Fibroblast of skin of abdomen (primary cell): Measurements from ENCODE around the gene IFNG-AS1. TPM values are rescaled to one million over a fixed set of nuclear protein-coding genes. Genes with fewer than 3 reads are reported as not detected.
A peak's percentile ranks its signal among the peaks of the same experiment; 100 is the strongest.

Experiments
- DNase-seq: peaks from one replicate; pipeline ENCODE4 v3.0.0-alpha.2; 2013
- polyA plus RNA-seq, 2 experiments: library from polyadenylated mRNA; unstranded; fragments of 120-200 nt; gene quantifications; one replicate each; pipeline ENCODE4 v1.2.1, GENCODE V29; 2013; ENCODE audit not compliant: insufficient read length in 2 of 2

IFNG-AS1 gene
- polyA plus RNA-seq (2013, experiment 1 of 2; ENCODE audit: insufficient read length) = not detected
- polyA plus RNA-seq (2013, experiment 2 of 2; ENCODE audit: insufficient read length) = not detected

GRCh38 chr12:67989184-67989920 is at the start of gene IFNG-AS1:
TSS of gene IFNG-AS1 (plus strand) at chr12:67989447.
- DNase-seq = no peak

DNA sequence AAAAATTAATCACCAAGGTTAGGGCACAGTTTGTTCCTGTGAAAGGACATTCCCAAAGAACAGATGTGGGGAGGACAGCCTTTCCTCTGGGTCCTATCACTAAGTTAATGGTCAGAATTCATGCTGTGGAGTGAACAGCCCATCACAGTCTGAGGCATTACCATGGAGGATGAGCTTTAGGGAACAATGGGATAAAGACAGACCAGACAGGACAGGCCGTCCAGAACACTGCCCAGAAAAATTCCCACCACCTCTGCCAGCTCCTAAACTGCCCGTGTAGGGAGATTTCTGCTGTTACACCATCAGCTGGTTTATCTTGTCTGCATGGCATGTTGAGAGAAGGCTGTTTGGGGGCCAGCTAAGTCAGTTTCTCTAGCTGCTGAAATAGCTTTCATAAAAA is 49.6 kb upstream of the IFNG-AS1 start:
- no peak for DNase-seq

DNA sequence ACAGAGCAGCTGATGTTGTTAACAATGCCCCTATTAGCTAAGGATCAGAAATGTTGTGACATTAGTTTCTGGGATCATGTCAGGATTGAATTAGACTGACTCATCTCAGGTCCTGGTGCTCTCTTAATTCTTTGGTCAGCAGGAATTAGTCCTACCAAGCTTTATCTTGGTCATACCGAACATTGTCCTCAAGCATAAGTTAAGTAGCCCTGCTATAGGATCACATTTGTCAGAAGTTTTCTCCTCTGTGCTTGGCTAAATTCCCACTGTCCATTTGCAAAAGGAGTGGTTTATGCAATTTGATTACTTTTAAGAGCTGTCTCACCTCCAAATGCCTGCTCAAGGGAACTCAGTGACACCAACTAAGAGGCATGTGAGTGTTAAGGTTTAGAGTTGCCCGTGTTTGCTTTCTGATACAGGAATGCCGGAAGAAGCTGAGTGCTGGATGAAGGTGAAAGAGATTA is 48.4 kb upstream of the IFNG-AS1 start:
- DNase-seq = peak; percentile 47

- no peak for DNase-seq
These were observed 46.5 kb upstream of the IFNG-AS1 start for GRCh38 chr12:67942724-67943123.

DNA sequence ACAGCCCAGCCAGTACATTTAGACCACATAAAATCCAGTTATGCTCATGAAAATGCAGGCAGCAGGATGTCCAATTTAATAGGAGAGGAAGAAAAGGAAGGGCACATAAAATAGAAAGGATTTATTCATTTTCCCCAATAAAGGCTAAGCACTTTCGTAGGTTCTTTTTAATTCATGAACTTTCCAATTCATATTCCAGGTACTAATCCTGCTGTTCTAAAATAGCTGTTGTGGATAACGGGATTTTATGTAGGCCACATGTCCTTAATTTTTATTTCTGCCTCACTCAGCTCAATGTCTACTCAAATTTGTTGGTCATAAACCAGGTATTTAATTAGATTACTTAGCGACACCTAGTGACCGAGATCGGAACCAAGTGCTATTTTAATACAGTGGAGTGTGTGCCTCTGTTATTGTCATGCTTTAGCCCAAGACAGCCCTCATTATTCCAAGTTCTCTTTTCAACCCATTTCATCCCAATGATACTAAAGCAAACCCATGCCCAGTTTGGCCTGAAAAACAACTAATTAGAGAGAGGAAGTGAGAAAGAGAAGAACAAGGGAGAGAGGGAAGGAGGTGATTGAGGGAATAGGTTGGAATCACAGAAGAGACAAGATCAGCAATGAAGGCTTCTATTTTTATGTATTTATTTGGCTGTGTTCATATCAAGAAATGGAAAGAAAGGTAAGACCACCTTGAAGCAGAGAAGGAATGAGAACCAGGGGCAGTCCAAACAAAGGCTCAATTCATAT is 45.9 kb upstream of the IFNG-AS1 start:
- DNase-seq = peak; percentile 73

GRCh38 chr12:67944093-67944492 is 45.2 kb upstream of the IFNG-AS1 start:
- no peak for DNase-seq

- DNase-seq = no peak
These were observed 36.5 kb upstream of the IFNG-AS1 start for GRCh38 chr12:67952787-67953186.

DNA sequence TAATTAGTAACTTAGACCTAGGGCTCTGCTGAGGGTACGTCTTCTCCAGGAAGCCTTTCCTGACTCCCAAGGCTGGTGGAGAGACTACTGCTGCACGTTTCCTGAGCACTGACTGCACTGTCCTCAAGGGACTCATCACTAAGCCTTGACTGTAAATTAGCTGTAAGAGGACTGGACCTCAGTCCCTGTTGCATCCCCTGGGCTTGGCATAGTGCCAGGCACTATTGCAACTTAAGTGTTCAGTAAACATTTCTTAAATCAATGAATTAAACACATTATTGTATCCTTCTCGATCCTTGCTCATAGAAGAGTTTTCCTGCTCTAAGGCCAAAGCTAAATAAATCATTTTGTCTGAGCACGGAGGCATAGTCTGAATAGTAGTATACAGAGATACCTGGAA is 31.9 kb upstream of the IFNG-AS1 start:
- DNase-seq = no peak

- no peak for DNase-seq
These were observed 31.1 kb upstream of the IFNG-AS1 start for GRCh38 chr12:67958187-67958586.

- peak; percentile 19 for DNase-seq
These were observed 24.8 kb upstream of the IFNG-AS1 start for GRCh38 chr12:67964456-67964855.

- DNase-seq = no peak
These were observed 22.7 kb upstream of the IFNG-AS1 start for GRCh38 chr12:67966560-67966959.

GRCh38 chr12:67968321-67968720 is 20.9 kb upstream of the IFNG-AS1 start:
- DNase-seq = no peak

GRCh38 chr12:67968725-67969124 is 20.5 kb upstream of the IFNG-AS1 start:
- DNase-seq = no peak

DNA sequence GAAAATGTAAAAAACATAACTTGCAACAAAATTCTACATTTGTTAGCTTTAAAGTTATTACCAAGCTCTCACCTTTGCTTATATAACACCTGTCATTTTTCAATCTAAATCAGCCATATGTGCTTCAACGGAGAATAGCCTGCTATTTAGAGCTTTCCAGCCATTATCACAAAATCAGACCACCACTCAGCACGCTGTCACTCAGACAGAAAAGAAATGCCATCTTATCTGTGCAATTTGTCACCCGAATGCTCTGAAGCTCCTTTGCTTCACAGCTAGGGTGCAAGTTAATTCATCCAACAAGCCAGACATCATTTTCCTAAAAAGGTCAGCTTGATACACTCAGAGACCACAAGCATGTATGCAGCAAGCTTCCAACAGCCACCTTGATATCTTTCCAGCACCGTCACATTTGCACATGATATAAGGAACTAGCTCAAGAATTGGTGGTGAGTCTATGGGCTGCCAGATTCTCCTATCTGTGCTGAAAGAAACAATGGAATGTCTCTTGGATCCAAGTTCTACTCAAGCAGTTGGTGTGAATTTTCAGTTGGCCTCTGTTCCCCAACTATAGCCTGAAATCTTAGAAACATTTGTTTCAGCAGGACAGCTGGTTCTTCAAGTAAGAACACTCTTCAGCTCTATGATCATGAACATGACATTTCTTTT is 20.0 kb upstream of the IFNG-AS1 start:
- peak; percentile 66 for DNase-seq

DNA sequence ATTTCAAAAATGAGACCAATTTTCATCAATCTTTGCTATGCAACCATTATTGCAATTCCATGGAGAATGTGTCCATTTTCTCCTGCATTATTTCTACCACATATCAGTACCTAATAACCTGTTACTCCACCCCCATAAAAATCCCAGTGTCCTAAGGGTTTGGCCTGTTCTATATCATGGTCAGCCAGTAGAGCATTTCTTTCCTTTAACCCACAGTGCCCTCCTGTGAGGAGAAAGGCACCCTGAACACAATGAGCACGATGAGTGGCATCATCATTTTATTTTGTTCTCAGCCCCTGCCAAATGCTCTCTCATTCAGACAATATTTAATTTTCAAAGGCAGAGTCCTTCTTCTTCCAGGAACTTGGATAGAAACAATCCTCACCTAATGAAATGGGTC is 11.6 kb upstream of the IFNG-AS1 start:
- no peak for DNase-seq

- peak; percentile 38 for DNase-seq
These were observed 8.9 kb upstream of the IFNG-AS1 start for GRCh38 chr12:67980391-67980790.

DNA sequence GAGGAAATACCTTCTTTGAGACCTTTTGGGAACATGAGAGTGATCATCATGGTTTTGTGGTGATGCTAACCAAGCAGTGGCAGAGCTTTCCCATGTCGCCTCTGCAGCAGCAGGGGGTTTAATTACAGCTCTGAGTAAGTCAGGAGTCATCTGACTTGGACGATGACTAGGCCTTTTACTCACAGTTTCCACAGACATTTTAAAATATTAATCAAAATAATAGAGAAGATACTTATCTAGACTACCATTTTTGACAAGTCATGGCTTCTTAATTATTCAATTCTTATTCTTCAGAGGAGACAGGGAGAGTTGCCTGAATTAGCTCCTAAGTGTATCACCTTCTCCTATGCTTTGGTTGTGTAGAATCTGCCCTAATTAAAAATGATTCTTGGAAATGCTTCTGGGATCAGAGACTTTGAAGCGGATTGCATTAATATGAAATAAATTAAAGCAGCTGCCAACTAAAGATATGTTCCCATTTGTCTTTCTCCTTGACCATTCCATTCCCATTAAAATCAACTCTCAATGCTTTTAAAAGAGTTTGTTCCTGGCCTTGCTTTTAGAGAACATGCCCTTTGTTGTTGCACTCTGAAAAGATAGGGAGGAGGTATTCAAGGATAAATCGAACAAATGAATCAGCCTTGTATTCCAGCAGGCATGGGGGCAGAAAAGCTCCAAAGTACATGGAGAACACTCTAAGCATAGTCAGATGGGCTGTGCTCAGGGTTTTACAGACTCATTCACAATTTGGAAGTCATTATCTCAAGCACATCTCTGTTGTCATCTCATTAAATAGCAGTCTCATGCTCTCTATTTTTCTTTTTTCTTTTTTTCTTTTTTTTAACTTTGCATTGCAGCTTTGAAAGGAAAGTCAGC is 7.7 kb upstream of the IFNG-AS1 start:
- peak; percentile 91 for DNase-seq

DNA sequence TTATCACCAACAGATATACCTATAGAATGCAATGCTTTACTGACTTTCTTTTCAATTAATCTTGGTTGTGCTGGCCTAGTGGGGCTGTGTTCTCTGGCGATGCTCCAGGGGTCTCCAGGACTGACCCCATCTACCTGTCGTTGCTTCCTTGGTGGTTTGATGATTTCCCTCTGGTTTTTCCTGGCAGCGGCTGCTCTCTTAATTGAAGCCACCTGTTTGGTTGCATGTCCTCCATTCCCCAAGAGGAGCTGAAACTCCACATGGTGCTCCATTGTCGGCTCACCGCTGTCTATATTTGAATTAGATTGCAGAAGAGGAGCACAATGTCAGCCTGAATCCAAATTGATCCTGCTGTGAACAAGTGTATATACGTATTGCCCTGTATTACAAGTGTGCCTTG is 7.1 kb upstream of the IFNG-AS1 start:
- peak; percentile 75 for DNase-seq

DNA sequence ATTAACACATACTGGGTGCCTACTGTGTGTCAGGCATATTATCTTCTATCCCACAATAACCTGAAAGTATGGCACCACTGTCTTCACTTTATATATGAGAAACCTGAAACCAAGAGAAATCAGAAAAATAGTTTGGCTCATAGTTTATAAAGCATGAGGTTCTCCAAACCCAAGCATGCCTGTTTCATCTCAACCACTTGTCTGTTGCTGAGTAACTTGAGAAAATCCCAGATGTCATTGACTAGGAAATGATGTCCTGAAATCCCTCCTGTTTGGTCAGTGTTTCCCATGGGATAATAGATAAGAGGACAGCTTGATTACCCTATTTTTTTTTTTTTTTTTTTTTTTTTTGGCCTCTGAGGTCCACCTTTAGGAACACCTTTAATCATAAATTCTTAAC is 2.6 kb upstream of the IFNG-AS1 start:
- DNase-seq = peak; percentile 12

DNA sequence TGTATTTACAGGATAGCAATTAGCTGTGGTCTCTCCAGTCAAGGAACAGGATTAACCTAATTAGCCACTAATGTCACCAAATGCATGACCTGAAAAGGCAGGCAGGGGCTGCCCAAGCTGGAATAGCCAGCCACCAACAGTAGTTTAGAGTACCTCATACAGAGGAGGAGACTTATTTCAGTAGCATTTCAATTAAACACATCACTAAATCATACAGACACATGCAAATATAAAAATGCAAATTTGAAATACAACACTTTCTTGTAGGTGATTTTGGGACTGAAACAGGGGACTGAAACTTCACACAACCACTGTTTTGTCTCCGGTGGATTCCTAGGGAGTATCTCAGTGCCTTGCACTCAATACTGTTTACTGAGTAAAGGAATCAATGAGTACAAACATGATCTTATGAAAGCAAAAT is 636 bp upstream of the IFNG-AS1 start:
- DNase-seq = no peak

DNA sequence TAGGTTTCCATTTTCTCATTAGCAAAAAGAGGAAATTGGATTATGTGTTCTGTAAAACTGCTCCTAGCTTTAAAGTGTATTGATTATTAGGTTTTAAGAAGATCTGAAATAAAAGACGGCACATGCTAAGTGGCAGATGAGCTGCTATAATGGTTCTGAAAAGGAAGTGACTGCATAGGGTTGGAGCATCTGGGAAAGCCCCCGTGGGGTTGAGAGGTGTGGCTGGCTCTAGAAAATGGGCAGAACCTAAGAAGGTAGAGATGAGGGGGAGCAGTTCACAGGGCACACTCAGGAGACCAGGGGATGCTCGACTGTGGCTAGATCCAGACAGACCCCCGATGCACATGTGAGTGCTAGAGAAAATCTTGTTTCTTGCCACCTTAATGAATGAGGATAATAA is 1.9 kb downstream of the IFNG-AS1 start:
- DNase-seq = no peak

DNA sequence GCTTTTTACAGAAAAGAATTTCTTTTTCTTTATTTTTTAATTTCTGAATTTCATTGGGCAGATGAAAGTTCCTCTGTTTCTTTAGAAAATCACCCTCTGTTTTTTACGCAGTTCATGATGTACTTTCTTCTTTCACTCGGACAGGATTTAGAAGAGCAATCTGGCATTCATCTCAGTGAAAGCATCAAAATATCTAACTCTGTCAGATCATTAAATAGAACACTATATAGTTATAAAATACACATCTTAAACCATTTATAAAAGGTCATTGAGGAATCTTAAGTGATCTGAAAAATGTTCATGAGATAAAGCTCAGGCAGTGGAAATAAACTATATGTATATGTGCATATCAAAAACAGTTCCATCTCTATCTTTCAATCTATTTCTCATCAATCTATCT is 3.9 kb downstream of the IFNG-AS1 start:
- no peak for DNase-seq
